K562 (cell line): Measurements from ENCODE around the gene PIK3CG. TPM values are rescaled to one million over a fixed set of nuclear protein-coding genes. Genes with fewer than 3 reads are reported as not detected.
A peak's percentile ranks its signal among the peaks of the same experiment; 100 is the strongest.

Experiments used
- ADNP ChIP-seq: fragments of 200-800 bp; sonication (Bioruptor generic); IDR thresholded peaks from 2 replicates; pipeline ENCODE4 v1.6.1; 2016; ENCODE audit warnings: missing genetic modification characterization, missing compliant biosample characterization
- ARID1B ChIP-seq: fragments of 450-650 bp; IDR thresholded peaks from 2 replicates; pipeline ENCODE4 v1.6.1; 2016; ENCODE audit warnings: antibody characterized with exemption, mild to moderate bottlenecking, inconsistent platforms
- CBFA2T3 ChIP-seq: fragments of 450-650 bp; IDR thresholded peaks from 2 replicates; pipeline ENCODE4 v1.6.1; 2017
- EWSR1 ChIP-seq: fragments of 450-650 bp; IDR thresholded peaks from 2 replicates; pipeline ENCODE4 v1.6.1; 2018; ENCODE audit warnings: borderline replicate concordance, mild to moderate bottlenecking, low read depth, moderate library complexity; ENCODE audit not compliant: partially characterized antibody
- HDAC1 ChIP-seq, 2 experiments: fragments of 450-650 bp; IDR thresholded peaks; 2 replicates each; pipeline ENCODE4 v1.6.1; 2016 to 2017; ENCODE audit warnings: inconsistent platforms in 1 of 2, mild to moderate bottlenecking in 1 of 2, moderate library complexity in 1 of 2
- MEIS2 ChIP-seq: fragments of 450-650 bp; IDR thresholded peaks from 2 replicates; pipeline ENCODE4 v1.6.1; 2014; ENCODE audit warnings: mild to moderate bottlenecking; ENCODE audit not compliant: partially characterized antibody
- RCOR1 ChIP-seq, 2 experiments: IDR thresholded peaks; 2 replicates each; pipeline ENCODE4 v1.6.1; 2012; ENCODE audit warnings: low read depth in 2 of 2, low read length in 2 of 2, borderline replicate concordance in 1 of 2, improper control_type of control experiment in 1 of 2
- RUNX1 ChIP-seq: sonication (generic); IDR thresholded peaks from 2 replicates; pipeline ENCODE4 v1.6.1; 2016; ENCODE audit warnings: antibody characterized with exemption, low read depth
- SNIP1 ChIP-seq: fragments of 450-650 bp; IDR thresholded peaks from 2 replicates; pipeline ENCODE4 v1.7.1; 2017; ENCODE audit warnings: low read depth, mild to moderate bottlenecking
- TCF3 ChIP-seq: sonication (generic); formaldehyde crosslinking; IDR thresholded peaks from 2 replicates; pipeline ENCODE4 v1.4.0; 2020; ENCODE audit warnings: mild to moderate bottlenecking, missing genetic modification reagents
- TEAD4 ChIP-seq, 2 experiments: sonication (generic) in 1 of 2; formaldehyde crosslinking in 1 of 2; IDR thresholded peaks; 2 replicates each; pipeline versions ENCODE4 v1.6.1 to v1.8.0; 2012 to 2022; ENCODE audit warnings: borderline replicate concordance in 1 of 2, inconsistent platforms in 1 of 2, low read length in 1 of 2, mild to moderate bottlenecking in 1 of 2, missing genetic modification reagents in 1 of 2
- ZZZ3 ChIP-seq: fragments of 450-650 bp; IDR thresholded peaks from 2 replicates; pipeline ENCODE4 v1.6.1; 2016; ENCODE audit warnings: antibody characterized with exemption, mild to moderate bottlenecking, moderate library complexity
- polyA plus RNA-seq, 8 experiments: library from polyadenylated mRNA; depleted of rRNA in 4 of 8; stranded (reverse) in 5 of 8; unstranded in 3 of 8; fragments of >200 nt; fragmentation: Nextera tagmentation in 2 of 8; fragmentation: Illumina TruSeq in 1 of 8; extraction: Ambion mirVana in 2 of 8; extraction: Trizol in 1 of 8; gene quantifications; 2 replicates each; pipeline versions ENCODE4 v1.2.1 to v1.2.3, GENCODE V29; 2011 to 2014; ENCODE audit warnings: inconsistent platforms in 1 of 8, missing spikeins in 1 of 8
- total RNA-seq, 7 experiments: library from RNA; depleted of rRNA in 6 of 7; stranded (reverse); fragments of >200 nt in 6 of 7; fragmentation: Illumina TruSeq in 2 of 7; extraction: Trizol in 2 of 7; gene quantifications; 2 replicates each; pipeline versions ENCODE4 v1.2.1 to v1.2.3, GENCODE V29; 2011 to 2021; ENCODE audit warnings: low replicate concordance in 1 of 7
- TF ChIP-seq, protein P1 (sequence below): fragments of 450-650 bp; IDR thresholded peaks from 2 replicates; pipeline ENCODE4 v1.6.1; 2016; ENCODE audit warnings: low read depth
- TF ChIP-seq, protein P2 (sequence below): fragments of 250-450 bp; sonication (Bioruptor Pico); IDR thresholded peaks from 2 replicates; pipeline ENCODE4 v1.8.0; 2022; ENCODE audit warnings: moderate library complexity, mild to moderate bottlenecking, inconsistent platforms

PIK3CG gene
- total and polyA plus RNA-seq, 9 of the 15 experiments (the other 6 are each of a cell fraction or from before 2014, with no cell fraction given), result 5.3 to 42.5 (median 29.0) TPM

DNA sequence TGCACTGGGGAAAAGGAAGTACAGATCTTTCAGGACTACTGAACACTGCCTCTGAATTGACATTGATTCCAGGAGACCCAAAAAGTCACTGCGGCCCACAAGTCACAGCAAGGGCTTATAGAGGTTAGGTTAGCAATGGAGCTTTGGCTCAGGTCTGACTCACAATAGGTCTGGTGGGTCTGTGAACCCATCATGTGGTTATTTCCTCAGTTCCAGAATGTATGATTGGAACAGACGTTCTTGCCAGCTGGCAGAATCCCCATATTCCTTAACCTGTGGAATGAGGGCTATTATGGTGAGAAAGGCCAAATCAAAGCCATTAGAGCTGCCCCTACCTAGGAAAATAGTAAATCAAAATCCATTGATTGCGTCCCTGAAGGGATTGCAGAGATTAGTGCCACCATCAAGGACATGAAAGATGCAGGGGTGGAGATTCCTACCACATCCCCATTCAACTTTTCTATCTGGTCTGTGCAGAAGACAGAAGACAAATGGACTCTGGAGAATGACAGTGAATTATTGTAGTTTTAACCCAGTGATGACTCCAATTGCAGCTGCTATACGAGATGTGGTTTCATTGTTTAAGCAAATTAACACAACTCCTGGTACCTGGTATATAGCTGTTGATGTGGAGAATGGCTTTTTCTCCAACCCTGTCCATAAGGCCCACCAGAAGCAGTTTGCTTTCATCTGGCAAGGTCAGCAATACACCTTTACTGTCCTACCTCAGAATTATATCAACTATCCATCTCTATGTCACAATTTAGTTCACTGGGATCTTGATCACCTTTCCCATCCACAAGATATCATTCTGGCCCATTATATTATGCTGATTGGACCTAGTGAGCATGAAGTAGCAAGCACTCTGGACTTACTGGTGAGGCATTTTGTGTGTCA is 44.5 kb upstream of the PIK3CG start (continued):
- TF ChIP-seq, protein P1, sequence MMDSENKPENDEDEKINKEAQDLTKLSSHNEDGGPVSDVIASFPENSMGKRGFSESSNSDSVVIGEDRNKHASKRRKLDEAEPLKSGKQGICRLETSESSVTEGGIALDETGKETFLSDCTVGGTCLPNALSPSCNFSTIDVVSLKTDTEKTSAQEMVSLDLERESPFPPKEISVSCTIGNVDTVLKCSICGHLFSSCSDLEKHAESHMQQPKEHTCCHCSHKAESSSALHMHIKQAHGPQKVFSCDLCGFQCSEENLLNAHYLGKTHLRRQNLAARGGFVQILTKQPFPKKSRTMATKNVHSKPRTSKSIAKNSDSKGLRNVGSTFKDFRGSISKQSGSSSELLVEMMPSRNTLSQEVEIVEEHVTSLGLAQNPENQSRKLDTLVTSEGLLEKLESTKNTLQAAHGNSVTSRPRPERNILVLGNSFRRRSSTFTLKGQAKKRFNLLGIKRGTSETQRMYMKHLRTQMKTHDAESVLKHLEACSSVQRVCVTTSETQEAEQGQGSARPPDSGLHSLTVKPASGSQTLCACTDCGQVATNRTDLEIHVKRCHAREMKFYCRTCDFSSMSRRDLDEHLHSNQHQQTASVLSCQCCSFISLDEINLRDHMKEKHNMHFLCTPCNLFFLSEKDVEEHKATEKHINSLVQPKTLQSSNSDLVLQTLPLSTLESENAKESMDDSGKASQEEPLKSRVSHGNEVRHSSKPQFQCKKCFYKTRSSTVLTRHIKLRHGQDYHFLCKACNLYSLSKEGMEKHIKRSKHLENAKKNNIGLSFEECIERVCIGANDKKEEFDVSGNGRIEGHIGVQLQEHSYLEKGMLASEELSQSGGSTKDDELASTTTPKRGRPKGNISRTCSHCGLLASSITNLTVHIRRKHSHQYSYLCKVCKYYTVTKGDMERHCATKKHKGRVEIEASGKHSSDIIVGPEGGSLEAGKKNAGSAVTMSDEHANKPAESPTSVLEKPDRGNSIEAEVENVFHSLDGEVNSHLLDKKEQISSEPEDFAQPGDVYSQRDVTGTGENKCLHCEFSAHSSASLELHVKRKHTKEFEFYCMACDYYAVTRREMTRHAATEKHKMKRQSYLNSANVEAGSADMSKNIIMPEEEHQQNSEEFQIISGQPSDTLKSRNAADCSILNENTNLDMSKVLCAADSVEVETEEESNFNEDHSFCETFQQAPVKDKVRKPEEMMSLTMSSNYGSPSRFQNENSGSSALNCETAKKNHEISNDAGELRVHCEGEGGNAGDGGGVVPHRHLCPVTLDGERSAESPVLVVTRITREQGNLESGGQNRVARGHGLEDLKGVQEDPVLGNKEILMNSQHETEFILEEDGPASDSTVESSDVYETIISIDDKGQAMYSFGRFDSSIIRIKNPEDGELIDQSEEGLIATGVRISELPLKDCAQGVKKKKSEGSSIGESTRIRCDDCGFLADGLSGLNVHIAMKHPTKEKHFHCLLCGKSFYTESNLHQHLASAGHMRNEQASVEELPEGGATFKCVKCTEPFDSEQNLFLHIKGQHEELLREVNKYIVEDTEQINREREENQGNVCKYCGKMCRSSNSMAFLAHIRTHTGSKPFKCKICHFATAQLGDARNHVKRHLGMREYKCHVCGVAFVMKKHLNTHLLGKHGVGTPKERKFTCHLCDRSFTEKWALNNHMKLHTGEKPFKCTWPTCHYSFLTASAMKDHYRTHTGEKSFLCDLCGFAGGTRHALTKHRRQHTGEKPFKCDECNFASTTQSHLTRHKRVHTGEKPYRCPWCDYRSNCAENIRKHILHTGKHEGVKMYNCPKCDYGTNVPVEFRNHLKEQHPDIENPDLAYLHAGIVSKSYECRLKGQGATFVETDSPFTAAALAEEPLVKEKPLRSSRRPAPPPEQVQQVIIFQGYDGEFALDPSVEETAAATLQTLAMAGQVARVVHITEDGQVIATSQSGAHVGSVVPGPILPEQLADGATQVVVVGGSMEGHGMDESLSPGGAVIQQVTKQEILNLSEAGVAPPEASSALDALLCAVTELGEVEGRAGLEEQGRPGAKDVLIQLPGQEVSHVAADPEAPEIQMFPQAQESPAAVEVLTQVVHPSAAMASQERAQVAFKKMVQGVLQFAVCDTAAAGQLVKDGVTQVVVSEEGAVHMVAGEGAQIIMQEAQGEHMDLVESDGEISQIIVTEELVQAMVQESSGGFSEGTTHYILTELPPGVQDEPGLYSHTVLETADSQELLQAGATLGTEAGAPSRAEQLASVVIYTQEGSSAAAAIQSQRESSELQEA, result no peak
- TF ChIP-seq TCF3 (CRISPR knock-in tag) (peak; percentile 71), ZZZ3 (no peak), MEIS2 (peak; percentile 77), RUNX1 (no peak), EWSR1 (no peak), SNIP1 (no peak), ARID1B (peak; percentile 42; the same call in 1 of the 2 replicates), RCOR1 (IDR thresholded peaks at IDR 0.05; ENCODE audit: borderline replicate concordance in 1 of 2, low read depth in 2 of 2, low read length in 2 of 2) (peak in 1 of 2 experiments; percentile 31; a peak in 1 of 4 replicates), TEAD4 (IDR thresholded peaks at IDR 0.05; ENCODE audit: low read length) (peak; percentile 53; the same call in 1 of the 2 replicates), TEAD4 (CRISPR knock-in tag; IDR thresholded peaks at IDR 0.05; ENCODE audit: borderline replicate concordance) (no peak), ADNP (no peak), CBFA2T3 (peak; percentile 59), HDAC1 (IDR thresholded peaks at IDR 0.05) (0 out of 4 replicates have a peak, but pooled peaks of 1 of the 2 experiments have one; percentile 28)
- TF ChIP-seq, protein P2, sequence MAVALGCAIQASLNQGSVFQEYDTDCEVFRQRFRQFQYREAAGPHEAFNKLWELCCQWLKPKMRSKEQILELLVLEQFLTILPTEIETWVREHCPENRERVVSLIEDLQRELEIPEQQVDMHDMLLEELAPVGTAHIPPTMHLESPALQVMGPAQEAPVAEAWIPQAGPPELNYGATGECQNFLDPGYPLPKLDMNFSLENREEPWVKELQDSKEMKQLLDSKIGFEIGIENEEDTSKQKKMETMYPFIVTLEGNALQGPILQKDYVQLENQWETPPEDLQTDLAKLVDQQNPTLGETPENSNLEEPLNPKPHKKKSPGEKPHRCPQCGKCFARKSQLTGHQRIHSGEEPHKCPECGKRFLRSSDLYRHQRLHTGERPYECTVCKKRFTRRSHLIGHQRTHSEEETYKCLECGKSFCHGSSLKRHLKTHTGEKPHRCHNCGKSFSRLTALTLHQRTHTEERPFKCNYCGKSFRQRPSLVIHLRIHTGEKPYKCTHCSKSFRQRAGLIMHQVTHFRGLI, result no peak
